Measurements from ENCODE around the gene HIVEP1. TPM values are rescaled to one million over a fixed set of nuclear protein-coding genes. Genes with fewer than 3 reads are reported as not detected.

The HIVEP1 gene
- total and polyA plus RNA-seq, 3 experiments from 2014 or later, result 2.8 to 37.1 (median 33.5) TPM

DNA sequence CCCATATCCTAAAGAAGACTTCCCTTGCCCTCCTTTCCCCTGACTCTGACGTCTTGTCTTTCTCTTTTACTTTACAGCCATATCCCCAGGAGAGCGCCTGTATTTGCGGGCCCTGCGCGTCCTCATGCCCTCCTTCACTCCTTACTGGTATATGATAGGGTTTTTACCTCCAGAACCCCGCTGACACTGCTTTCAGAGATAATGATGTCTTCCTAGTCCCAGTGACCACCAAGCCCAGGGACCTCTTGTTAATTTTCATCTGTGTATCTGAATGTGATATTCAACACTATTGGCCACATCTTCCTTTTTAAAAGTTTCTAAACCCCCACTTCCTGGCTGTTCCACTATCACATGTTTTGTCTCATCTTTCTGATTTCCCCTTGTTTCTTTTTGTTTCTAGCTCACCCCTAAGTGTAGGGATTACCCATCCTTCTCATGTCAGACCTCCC, 102.0 kb downstream of the HIVEP1 start:
- H3K9me3 Mint-ChIP-seq, result peaks cover 8 to 16% (median 15%) of the 10 kb centered on the region in 5 donors
- no peaks in the 10 kb centered on the region for H3K27me3 Mint-ChIP-seq
- ChIA-PET CTCF (no interaction called here), POLR2A (no interaction called here)
- no peaks in the 10 kb centered on the region for H3K27me3 ChIP-seq (ENCODE audit: insufficient read depth, low read length, poor library complexity, severe bottlenecking)
- peaks cover 3% of the 10 kb centered on the region for H3K9me3 ChIP-seq (ENCODE audit: low read length)
- H3K4me1 ChIP-seq (ENCODE audit: insufficient read depth, low read length), result peaks cover 60% of the 10 kb centered on the region
- peaks cover 34 to 54% (median 34%) of the 10 kb centered on the region in 3 donors for H3K36me3 Mint-ChIP-seq
- peak overlapping the region in 3 of 7 donors; percentile 6 to 41 (median 12) for H3K4me3 Mint-ChIP-seq
- H3K36me3 ChIP-seq (ENCODE audit: insufficient read depth, low read length), result peaks cover 4% of the 10 kb centered on the region
- H3K27ac Mint-ChIP-seq, result peak overlapping the region in 3 of 8 donors; percentile 4 to 75 (median 26)
- no peak overlapping the region for H3K4me3 ChIP-seq (ENCODE audit: low read length)
- H3K4me1 Mint-ChIP-seq, result peaks cover 45 to 78% (median 66%) of the 10 kb centered on the region in 3 donors
- no peak overlapping the region for H3K27ac ChIP-seq (ENCODE audit: low read depth, low read length)
- DNase-seq, result no peak

DNA sequence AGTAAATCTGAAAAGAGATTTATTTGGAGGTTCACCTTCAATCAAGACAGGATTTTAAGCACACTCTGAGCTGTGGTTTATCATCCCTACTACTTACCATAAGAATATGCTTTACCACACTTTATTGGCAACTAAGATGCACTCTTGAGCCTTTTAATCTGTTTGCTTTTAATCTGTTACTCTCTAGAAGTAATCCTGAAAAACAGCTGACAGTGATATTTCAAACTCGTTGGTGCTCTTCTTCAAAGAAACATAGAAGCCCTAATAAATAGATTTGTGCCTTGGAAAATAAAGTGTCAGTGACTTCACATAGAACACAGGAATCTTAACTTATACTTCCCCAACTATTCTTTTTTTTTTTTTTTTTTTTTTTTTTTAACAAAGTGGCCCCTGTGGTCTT, 102.9 kb downstream of the HIVEP1 start:
- H3K4me3 ChIP-seq (ENCODE audit: low read length), result no peak overlapping the region
- no peak for DNase-seq
- no peak overlapping the region for H3K27ac ChIP-seq (ENCODE audit: low read depth, low read length)
- POLR2A ChIA-PET, result no interaction called here
- Mint-ChIP-seq H3K4me3 (no peak overlapping the region), H3K36me3 (peaks cover 30 to 54% (median 31%) of the 10 kb centered on the region in 3 donors), H3K4me1 (peaks cover 44 to 79% (median 66%) of the 10 kb centered on the region in 3 donors), H3K27ac (no peak overlapping the region), H3K27me3 (no peaks in the 10 kb centered on the region), H3K9me3 (peaks cover 8 to 16% (median 15%) of the 10 kb centered on the region in 5 donors)
- H3K9me3 ChIP-seq (ENCODE audit: low read length), result peaks cover 3% of the 10 kb centered on the region
- CTCF ChIA-PET, result no interaction called here
- no peaks in the 10 kb centered on the region for H3K27me3 ChIP-seq (ENCODE audit: insufficient read depth, low read length, poor library complexity, severe bottlenecking)
- H3K36me3 ChIP-seq (ENCODE audit: insufficient read depth, low read length), result peaks cover 2% of the 10 kb centered on the region
- peaks cover 54% of the 10 kb centered on the region for H3K4me1 ChIP-seq (ENCODE audit: insufficient read depth, low read length)

DNA sequence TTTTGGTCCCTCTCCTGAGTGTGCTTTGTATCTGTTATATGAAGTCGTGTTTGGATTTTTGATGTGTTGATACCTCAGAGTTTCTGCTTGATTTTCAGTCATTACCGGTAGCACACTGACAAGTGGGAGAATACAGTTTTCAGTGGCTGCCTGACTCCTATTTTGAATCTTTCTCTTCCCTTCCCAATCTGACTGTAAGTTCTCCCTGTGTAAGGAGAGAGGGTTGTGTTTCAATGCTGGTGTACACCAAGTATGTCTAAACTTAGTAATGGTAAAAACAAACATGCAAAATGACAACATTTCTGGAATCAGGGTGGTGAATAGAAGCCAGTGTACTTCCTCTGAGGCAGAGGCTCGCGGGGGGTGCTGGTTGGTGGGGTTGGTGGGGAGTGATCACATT, 103.4 kb downstream of the HIVEP1 start:
- H3K36me3 ChIP-seq (ENCODE audit: insufficient read depth, low read length), result peaks cover 7% of the 10 kb centered on the region
- peaks cover 50% of the 10 kb centered on the region for H3K4me1 ChIP-seq (ENCODE audit: insufficient read depth, low read length)
- H3K9me3 Mint-ChIP-seq, result peaks cover 8 to 16% (median 15%) of the 10 kb centered on the region in 5 donors
- no peak overlapping the region for H3K4me3 ChIP-seq (ENCODE audit: low read length)
- H3K36me3 Mint-ChIP-seq, result peaks cover 33 to 57% (median 36%) of the 10 kb centered on the region in 3 donors
- peak overlapping the region in 2 of 8 donors; percentile 43 to 85 for H3K27ac Mint-ChIP-seq
- H3K27me3 ChIP-seq (ENCODE audit: insufficient read depth, low read length, poor library complexity, severe bottlenecking), result no peaks in the 10 kb centered on the region
- peaks cover 3% of the 10 kb centered on the region for H3K9me3 ChIP-seq (ENCODE audit: low read length)
- peaks cover 45 to 79% (median 66%) of the 10 kb centered on the region in 3 donors for H3K4me1 Mint-ChIP-seq
- no peak for DNase-seq
- ChIA-PET CTCF (no interaction called here), POLR2A (no interaction called here)
- no peak overlapping the region for H3K27ac ChIP-seq (ENCODE audit: low read depth, low read length)
- no peak overlapping the region for H3K4me3 Mint-ChIP-seq
- H3K27me3 Mint-ChIP-seq, result no peaks in the 10 kb centered on the region

DNA sequence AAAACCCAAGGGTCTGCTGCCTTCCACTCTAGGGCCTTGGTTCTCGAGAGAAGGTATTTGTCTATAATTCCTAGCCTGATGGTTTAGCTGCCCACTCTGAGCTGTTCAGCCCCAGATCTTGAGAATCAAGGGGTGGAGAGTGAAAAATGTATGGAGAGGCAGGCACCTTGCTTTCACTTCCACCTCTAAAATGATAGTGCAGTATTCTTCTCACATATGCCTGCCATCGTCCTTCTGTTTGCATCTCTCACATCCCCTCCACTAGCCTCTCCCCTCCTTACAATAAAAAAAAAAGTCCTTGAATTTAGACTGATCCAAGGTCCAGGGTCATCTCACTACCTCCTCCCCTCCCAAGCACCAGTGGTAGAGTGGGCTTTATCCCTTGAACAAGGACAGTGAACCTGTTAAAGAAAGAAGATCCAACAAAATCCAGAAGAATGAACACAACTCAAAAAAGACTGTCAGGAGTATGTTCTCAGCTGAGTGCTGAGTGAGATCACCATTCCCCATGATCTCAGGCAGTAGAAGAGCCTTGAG, 104.2 kb downstream of the HIVEP1 start:
- H3K27me3 Mint-ChIP-seq, result no peaks in the 10 kb centered on the region
- Histone ChIP-seq H3K27ac (ENCODE audit: low read depth, low read length) (no peak overlapping the region), H3K4me3 (ENCODE audit: low read length) (no peak overlapping the region), H3K9me3 (ENCODE audit: low read length) (peaks cover 3% of the 10 kb centered on the region), H3K36me3 (ENCODE audit: insufficient read depth, low read length) (peaks cover 15% of the 10 kb centered on the region), H3K27me3 (ENCODE audit: insufficient read depth, low read length, poor library complexity, severe bottlenecking) (no peaks in the 10 kb centered on the region), H3K4me1 (ENCODE audit: insufficient read depth, low read length) (peaks cover 41% of the 10 kb centered on the region)
- DNase-seq, result no peak
- H3K4me1 Mint-ChIP-seq, result peaks cover 42 to 74% (median 60%) of the 10 kb centered on the region in 3 donors
- peak overlapping the region in 1 of 8 donors; percentile 28 for H3K27ac Mint-ChIP-seq
- CTCF ChIA-PET, result no interaction called here
- POLR2A ChIA-PET, result no interaction called here
- H3K9me3 Mint-ChIP-seq, result peaks cover 8 to 16% (median 15%) of the 10 kb centered on the region in 5 donors
- H3K36me3 Mint-ChIP-seq, result peaks cover 35 to 60% (median 41%) of the 10 kb centered on the region in 3 donors
- no peak overlapping the region for H3K4me3 Mint-ChIP-seq

GRCh38 chr6:12116978-12117377, 104.9 kb downstream of the HIVEP1 start:
- Histone ChIP-seq H3K36me3 (ENCODE audit: insufficient read depth, low read length) (peaks cover 21% of the 10 kb centered on the region), H3K27ac (ENCODE audit: low read depth, low read length) (no peak overlapping the region), H3K27me3 (ENCODE audit: insufficient read depth, low read length, poor library complexity, severe bottlenecking) (no peaks in the 10 kb centered on the region), H3K4me3 (ENCODE audit: low read length) (no peak overlapping the region), H3K9me3 (ENCODE audit: low read length) (peaks cover 3% of the 10 kb centered on the region), H3K4me1 (ENCODE audit: insufficient read depth, low read length) (peaks cover 36% of the 10 kb centered on the region)
- Mint-ChIP-seq H3K4me3 (no peak overlapping the region), H3K36me3 (peaks cover 35 to 66% (median 45%) of the 10 kb centered on the region in 3 donors), H3K27ac (no peak overlapping the region), H3K4me1 (peaks cover 42 to 73% (median 58%) of the 10 kb centered on the region in 3 donors), H3K9me3 (peaks cover 8 to 16% (median 15%) of the 10 kb centered on the region in 5 donors), H3K27me3 (no peaks in the 10 kb centered on the region)
- DNase-seq, result no peak
- POLR2A ChIA-PET, result no interaction called here
- CTCF ChIA-PET, result no interaction called here

DNA sequence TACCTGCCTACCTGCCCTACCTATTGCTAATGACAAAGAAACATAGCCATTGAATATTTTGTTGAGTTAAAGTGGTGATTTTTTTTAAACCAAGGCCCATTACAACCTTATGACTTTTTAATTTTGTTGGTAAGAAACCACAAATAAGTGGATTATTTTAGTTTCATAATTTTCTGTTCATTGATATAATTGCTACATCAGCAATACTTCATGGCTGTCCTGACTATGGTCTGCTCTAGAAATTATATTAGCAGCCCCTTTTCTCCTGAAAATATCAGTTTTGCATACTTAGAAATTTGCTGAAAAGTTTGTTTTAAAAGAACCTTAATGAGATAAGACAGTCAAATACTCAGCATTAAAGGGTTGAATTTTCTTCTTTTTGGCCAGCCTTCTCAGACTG, 106.5 kb downstream of the HIVEP1 start:
- ChIA-PET CTCF (no interaction called here), POLR2A (no interaction called here)
- H3K4me1 ChIP-seq (ENCODE audit: insufficient read depth, low read length), result peaks cover 25% of the 10 kb centered on the region
- no peaks in the 10 kb centered on the region for H3K27me3 ChIP-seq (ENCODE audit: insufficient read depth, low read length, poor library complexity, severe bottlenecking)
- Mint-ChIP-seq H3K27ac (peak overlapping the region in 4 of 8 donors; percentile 14 to 78 (median 42)), H3K9me3 (peaks cover 8 to 16% (median 15%) of the 10 kb centered on the region in 5 donors), H3K27me3 (no peaks in the 10 kb centered on the region), H3K36me3 (peaks cover 35 to 66% (median 53%) of the 10 kb centered on the region in 3 donors), H3K4me1 (peaks cover 33 to 60% (median 49%) of the 10 kb centered on the region in 3 donors), H3K4me3 (peak overlapping the region in 1 of 7 donors; percentile 18)
- H3K4me3 ChIP-seq (ENCODE audit: low read length), result no peak overlapping the region
- H3K9me3 ChIP-seq (ENCODE audit: low read length), result peaks cover 3% of the 10 kb centered on the region
- DNase-seq, result no peak
- H3K27ac ChIP-seq (ENCODE audit: low read depth, low read length), result no peak overlapping the region
- peaks cover 23% of the 10 kb centered on the region for H3K36me3 ChIP-seq (ENCODE audit: insufficient read depth, low read length)

DNA sequence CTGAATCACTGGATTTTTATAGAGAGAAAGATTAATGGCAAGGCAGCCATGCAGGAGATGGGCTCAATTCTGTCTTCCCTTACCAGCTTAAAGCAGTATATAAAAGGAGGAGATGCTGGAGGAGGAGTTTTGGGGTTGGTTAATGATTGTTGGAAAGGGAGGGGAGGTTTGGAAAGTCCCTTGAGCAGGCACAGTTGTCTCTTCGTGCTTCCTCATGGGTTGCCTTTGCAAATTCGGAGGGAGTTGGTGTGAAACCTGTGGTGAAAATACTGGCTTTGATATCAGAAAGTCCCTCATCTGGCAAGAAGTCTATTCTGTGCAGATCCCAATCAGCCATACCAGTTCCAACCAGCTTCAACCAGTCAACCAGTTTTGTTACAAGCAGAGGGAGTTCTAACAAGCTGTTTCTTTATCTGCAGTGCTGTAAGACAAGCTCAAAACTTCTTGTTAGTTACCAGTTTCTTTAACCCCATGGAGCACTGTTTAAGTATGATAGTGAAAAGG, 107.0 kb downstream of the HIVEP1 start:
- Mint-ChIP-seq H3K27ac (peak overlapping the region; percentile 7 to 69 (median 40)), H3K4me3 (peak overlapping the region in 6 of 7 donors; percentile 2 to 38 (median 18)), H3K9me3 (peaks cover 8 to 16% (median 15%) of the 10 kb centered on the region in 5 donors), H3K36me3 (peaks cover 32 to 68% (median 57%) of the 10 kb centered on the region in 3 donors), H3K4me1 (peaks cover 32 to 59% (median 48%) of the 10 kb centered on the region in 3 donors), H3K27me3 (no peaks in the 10 kb centered on the region)
- peaks cover 23% of the 10 kb centered on the region for H3K36me3 ChIP-seq (ENCODE audit: insufficient read depth, low read length)
- ChIA-PET POLR2A (no interaction called here), CTCF (no interaction called here)
- H3K9me3 ChIP-seq (ENCODE audit: low read length), result peaks cover 3% of the 10 kb centered on the region
- no peak overlapping the region for H3K4me3 ChIP-seq (ENCODE audit: low read length)
- H3K27ac ChIP-seq (ENCODE audit: low read depth, low read length), result no peak overlapping the region
- peak in 4 of 5 donors; percentile 8 to 64 (median 49) for DNase-seq
- H3K27me3 ChIP-seq (ENCODE audit: insufficient read depth, low read length, poor library complexity, severe bottlenecking), result no peaks in the 10 kb centered on the region
- peaks cover 27% of the 10 kb centered on the region for H3K4me1 ChIP-seq (ENCODE audit: insufficient read depth, low read length)

DNA sequence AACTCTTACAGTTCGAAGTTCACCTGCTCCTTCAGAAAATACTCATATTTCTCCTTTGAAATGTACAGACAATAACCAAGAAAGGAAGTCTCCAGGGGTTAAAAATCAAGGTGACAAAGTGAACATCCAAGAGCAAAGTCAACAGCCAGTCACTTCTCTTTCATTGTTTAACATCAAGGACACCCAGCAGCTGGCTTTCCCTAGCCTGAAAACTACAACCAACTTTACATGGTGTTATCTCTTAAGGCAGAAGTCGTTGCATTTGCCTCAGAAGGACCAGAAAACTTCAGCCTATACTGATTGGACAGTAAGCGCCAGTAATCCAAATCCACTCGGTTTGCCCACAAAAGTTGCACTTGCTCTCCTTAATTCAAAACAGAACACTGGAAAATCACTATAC, 113.3 kb downstream of the HIVEP1 start:
- Histone ChIP-seq H3K9me3 (ENCODE audit: low read length) (no peaks in the 10 kb centered on the region), H3K27me3 (ENCODE audit: insufficient read depth, low read length, poor library complexity, severe bottlenecking) (no peaks in the 10 kb centered on the region), H3K4me1 (ENCODE audit: insufficient read depth, low read length) (peaks cover 36% of the 10 kb centered on the region), H3K27ac (ENCODE audit: low read depth, low read length) (no peak overlapping the region), H3K4me3 (ENCODE audit: low read length) (no peak overlapping the region), H3K36me3 (ENCODE audit: insufficient read depth, low read length) (peaks cover 18% of the 10 kb centered on the region)
- Mint-ChIP-seq H3K4me1 (peaks cover 17 to 39% (median 26%) of the 10 kb centered on the region in 3 donors), H3K27me3 (no peaks in the 10 kb centered on the region), H3K4me3 (no peak overlapping the region), H3K27ac (peak overlapping the region in 2 of 8 donors; percentile 4 to 6), H3K36me3 (peaks cover 17 to 48% (median 39%) of the 10 kb centered on the region in 3 donors), H3K9me3 (no peaks in the 10 kb centered on the region)
- CTCF ChIA-PET, result no interaction called here
- DNase-seq, result no peak
- POLR2A ChIA-PET, result no interaction called here

Measured in CD8-positive, alpha-beta memory T cell (primary cell).